ENCODE results near the gene HEATR3.
A peak's percentile ranks its signal among the peaks of the same experiment; 100 is the strongest.

HEATR3 gene, protein sequence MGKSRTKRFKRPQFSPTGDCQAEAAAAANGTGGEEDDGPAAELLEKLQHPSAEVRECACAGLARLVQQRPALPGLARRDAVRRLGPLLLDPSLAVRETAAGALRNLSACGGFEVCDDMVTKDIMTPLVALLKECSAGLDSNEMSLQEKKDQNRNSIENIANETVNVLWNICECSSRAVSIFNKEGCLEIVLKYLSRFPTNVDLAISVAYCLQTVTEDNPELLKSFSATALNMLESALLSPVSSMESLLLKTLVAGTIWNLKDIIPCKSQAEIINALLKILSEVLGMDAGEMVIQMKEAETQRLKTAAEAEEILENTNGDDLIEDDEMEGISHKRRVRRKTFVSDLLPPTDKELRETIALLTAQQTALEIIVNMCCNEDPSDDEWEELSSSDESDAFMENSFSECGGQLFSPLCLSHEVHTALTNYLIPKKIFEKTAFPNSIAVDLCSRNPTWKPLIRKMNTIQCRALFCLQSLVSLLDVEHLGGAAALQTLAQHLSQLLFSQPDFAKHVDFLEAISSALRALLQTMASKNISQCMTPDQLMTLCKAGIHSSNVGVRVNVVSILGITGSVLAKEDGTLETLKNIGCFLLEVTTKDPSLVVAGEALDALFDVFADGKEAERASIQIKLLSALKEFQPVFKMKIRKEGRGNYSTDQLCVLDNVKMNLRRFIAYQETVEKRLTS

GRCh38 chr16:50065624-50066481 lies at the start of gene HEATR3:
TSS of gene HEATR3 (plus strand) at chr16:50065970. CDS start at chr16:50066132, 162 bp downstream.
- peak; percentile 83 for DNase-seq

DNA sequence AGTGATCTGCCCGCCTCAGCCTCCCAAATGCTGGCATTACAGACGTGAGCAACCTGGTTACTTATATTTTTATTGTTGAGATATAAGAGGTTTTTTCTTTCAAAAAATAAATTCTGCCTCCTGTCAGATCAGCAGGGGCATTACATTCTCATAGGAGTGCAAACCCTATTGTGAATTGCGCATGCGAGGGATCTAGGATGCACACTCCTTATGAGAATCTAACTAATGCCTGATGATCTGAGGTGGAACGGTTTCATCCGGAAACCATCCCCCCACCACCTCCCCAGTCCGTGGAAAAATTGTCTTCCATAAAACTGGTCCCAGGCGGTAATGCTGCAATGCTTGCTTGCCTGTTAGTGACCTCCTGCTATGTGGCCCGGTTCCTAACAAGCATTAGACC lies 48.2 kb upstream of the HEATR3 start:
- no peak for DNase-seq

GRCh38 chr16:50021544-50021943 lies 44.2 kb upstream of the HEATR3 start:
- no peak for DNase-seq

GRCh38 chr16:50023641-50024040 lies 42.1 kb upstream of the HEATR3 start:
- no peak for DNase-seq

DNA sequence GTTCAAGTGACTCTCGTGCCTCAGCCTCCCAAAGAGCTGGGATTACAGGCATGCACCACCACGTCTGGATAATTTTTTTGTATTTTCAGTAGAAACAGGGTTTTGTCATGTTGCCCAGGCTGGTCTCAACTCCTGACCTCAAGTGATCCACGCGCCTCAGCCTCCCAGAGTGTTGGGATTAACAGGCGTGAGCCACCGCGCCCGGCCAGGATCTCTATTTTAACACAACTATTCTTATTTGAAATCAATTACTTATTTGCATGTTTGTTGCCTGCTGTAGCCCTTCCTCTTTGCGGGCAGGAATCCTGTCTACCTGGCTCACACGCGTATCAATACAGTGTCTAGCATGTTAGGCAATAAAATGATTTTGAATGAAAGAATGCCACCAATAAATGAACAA lies 41.6 kb upstream of the HEATR3 start:
- DNase-seq: no peak

DNA sequence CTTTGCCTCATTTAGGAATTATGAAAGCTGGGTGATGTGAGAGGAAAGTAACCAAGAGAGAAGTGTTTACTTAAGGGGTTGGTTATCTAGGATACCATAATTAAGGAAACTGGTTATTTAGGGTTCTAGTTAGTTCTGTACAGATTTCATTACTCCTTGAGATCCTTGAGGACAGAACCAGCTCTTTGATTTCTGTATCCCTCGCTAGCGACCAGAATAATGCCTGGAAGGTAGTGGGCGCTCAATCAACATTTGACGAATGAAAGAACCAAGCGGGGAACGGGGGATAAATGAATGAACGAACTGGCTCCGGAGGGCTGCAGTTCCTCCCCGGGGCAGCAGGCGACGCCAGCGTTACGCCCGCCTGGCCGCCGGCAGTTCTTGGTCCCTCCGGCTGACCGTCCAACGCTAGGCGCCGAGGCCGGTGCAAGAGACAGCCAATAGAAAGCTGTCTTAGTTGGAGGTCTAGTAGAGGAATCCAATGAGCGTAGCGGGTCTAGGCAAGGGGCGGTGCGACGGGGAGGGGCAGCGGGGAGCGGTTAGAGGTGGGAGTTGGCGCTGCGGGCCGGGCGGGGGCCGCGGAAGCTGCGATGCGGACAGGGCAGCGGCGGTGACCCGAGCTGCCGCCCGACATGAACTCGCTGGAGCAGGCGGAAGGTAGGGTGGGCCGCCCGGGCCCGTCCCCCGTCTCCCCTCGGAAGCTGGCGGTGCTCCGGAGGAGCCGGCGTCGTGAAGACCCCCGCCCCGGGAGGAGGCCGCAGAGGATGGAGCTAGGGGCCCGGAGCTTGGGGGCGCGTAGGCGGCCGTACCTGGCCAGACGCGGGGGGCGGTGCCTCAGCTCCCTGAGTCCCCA lies 40.9 kb upstream of the HEATR3 start, which contains the start of gene CNEP1R1:
TSS of gene CNEP1R1 (plus strand) at position 542 of the 853 bp plus-strand sequence. CDS start at position 633, 91 bp downstream.
- DNase-seq: peak; percentile 91

DNA sequence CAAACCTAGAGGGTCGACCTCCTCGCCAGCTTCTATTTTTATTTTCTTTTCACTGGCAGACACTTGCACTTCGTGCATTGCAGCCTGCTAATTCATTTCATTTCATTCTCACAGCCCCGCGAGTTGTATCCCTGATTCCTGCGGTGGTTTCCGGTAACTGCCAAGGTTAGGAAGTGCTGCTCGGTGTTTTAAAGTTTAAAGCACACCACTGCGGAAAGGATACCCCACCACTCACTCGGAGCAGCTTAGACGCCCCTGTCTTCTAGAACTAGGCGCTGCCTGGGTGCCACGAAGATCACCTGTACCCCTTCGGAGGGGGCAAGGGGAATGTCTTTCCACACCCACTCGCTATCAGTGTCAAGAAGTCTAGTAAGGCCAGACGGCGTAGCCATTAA lies 40.2 kb upstream of the HEATR3 start:
- no peak for DNase-seq

DNA sequence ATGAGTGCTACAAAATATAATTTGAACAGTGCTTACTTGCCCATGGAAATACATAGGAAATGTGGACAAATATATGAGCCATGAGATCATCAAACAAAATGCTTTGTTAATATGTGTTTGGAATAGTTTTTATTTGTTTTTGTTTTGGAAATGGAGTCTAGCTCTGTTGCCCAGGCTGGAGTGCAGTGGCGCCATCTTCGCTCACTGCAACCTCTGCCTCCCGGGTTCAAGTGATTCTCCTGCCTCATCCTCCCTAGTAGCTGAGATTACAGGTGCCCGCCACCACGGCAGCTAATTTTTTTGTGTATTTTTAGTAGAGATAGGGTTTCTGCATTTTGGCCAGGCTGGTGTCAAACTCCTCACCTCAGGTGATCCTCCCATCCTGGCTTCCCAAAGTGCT lies 37.9 kb upstream of the HEATR3 start:
- no peak for DNase-seq

DNA sequence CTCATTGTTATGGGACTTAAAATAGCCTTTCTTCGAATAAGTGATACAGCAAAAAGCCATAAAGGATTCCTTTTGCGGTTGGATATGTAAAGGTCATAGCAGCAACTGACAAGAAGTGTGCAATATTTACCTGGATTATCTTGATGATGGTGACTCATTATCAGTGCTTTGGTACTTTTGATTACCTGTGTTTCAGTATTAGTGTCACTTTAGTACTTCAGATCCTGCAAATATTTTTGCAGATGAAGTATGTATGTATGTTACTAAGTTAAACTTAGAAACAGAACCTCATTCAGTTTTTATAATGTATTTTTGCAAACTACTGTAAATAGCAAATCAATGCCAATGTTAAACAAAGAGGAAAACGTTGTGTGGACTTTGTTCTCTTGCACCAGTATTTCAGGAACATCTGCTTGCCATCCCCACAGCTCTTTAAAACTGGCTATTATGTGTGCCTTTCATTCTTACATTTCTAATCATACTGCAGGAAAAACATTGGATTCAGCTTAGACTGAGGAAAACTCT lies 30.2 kb upstream of the HEATR3 start:
- no peak for DNase-seq

DNA sequence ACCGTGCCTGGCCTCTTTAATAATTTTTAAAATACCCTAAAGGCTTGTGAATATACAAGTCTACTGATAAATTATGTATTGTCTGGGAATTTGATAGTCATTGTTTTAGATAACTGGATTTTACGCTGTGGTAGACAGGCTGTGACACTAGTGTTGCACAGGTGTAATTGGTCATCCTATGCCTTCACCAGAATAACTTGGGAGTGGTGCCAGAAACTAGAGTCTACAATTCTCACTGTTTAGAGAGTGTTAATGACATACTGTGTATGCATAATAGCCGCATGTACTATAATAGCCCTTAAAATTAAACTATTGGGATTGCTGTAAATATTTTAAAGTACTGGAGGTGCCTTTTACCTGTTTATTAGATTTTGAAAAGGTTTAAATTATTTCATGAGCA lies 29.3 kb upstream of the HEATR3 start:
- no peak for DNase-seq

DNA sequence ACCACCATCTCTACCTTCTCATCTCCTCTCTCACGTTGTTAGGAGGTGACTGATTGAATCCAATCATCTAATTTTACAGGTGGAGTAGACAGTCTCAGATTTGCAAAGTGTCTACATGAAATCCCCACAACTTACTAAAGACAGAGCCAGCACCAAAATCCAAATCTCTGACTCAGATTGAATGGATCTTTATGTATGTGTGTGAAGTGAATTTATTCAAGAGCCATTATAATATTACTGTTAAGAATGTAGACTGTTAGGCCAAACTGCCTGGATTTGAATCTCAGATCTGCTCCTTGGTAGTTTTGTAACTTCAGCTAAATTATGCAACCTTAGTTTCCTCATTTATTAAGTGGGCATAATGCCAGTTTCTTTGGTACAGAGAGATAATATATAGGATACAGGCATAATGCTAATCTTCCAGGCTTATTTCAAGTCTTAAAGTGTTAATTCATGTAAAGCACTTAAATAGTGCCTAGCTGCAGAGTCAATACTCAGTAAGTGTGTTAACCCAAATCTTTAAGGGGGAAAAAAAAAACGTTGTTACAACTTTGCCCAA lies 28.0 kb upstream of the HEATR3 start:
- no peak for DNase-seq

- no peak for DNase-seq
Observed at GRCh38 chr16:50038286-50038685, 27.5 kb upstream of the HEATR3 start.

- DNase-seq: no peak
Observed at GRCh38 chr16:50038756-50039529, 26.8 kb upstream of the HEATR3 start.

GRCh38 chr16:50040018-50040417 lies 25.8 kb upstream of the HEATR3 start:
- no peak for DNase-seq

DNA sequence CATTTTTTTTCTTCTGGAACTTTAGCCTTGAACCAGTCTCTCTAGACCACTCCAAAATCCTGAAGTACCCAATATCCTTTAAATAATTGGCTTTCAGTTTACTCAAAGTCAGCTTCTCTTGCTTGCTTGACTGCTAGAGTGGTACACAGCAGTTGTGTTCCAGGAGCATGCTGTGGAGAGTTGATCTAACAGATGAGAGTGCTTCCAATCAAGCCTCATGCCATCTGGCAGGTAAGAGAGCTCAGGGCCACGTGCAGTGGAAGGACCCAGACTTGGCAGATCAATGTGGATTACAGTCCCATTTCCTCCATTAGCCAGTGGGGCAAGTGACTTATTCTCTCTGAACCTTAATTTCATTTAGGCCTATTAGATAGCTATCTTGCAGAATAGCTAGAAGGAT lies 25.1 kb upstream of the HEATR3 start:
- no peak for DNase-seq

DNA sequence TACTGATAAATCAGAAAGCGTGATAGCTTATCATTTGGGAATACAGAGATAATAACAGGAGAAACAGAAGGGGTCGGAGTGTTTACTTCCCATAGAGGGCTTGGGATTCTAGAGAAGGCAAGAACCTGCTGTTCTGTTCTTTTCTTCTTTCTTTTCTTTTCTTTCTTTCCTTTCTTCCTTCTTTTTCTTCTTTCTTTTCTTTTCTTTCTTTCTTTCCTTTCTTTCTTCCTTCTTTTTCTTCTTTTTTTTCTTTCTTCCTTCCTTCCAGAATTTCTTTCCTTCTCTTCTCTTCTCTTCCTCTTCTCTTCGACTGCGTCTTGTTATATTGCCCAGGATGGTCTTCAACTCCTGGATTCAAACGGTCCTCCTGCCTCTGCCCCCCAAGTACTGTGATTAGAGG lies 22.4 kb upstream of the HEATR3 start:
- no peak for DNase-seq

- no peak for DNase-seq
Observed at GRCh38 chr16:50045412-50045811, 20.4 kb upstream of the HEATR3 start.

GRCh38 chr16:50046853-50047252 lies 18.9 kb upstream of the HEATR3 start:
- no peak for DNase-seq

GRCh38 chr16:50047864-50048263 lies 17.9 kb upstream of the HEATR3 start:
- no peak for DNase-seq

GRCh38 chr16:50050802-50051201 lies 15.0 kb upstream of the HEATR3 start:
- DNase-seq: no peak

- DNase-seq: no peak
Observed at GRCh38 chr16:50056226-50056625, 9.5 kb upstream of the HEATR3 start.

Measured in NCI-H2227 treated with DMSO at 0.1 percent for 48 hours (cell line).